H9 (cell line): Measurements from ENCODE around the gene CERK. TPM values are rescaled to one million over a fixed set of nuclear protein-coding genes. Genes with fewer than 3 reads are reported as not detected.

ENCODE experiments used
- DNase-seq: peaks from one replicate; pipeline ENCODE4 v3.0.0-alpha.2; 2017
- H2AFZ ChIP-seq: one replicate; pipeline ENCODE4 v1.6.1; 2013; ENCODE audit warnings: mild to moderate bottlenecking, low read length, control low read depth, moderate library complexity
- H2AK5ac ChIP-seq: 2 replicates; pipeline ENCODE4 v1.6.1; 2013; ENCODE audit warnings: low read length, control low read depth, mixed read lengths; ENCODE audit not compliant: insufficient read length
- H2BK120ac ChIP-seq: one replicate; pipeline ENCODE4 v1.6.1; 2013; ENCODE audit warnings: low read depth, mild to moderate bottlenecking, low read length, control low read depth, inconsistent platforms; ENCODE audit not compliant: poor library complexity, severe bottlenecking
- H2BK12ac ChIP-seq: 2 replicates; pipeline ENCODE4 v1.6.1; 2013; ENCODE audit warnings: low read length, control low read depth, mixed read lengths, low read depth; ENCODE audit not compliant: insufficient read length
- H2BK15ac ChIP-seq: 2 replicates; pipeline ENCODE4 v1.6.1; 2013; ENCODE audit warnings: low read depth, low read length, control low read depth
- H2BK20ac ChIP-seq: one replicate; pipeline ENCODE4 v1.6.1; 2013; ENCODE audit warnings: low read depth, mild to moderate bottlenecking, low read length, control low read depth, inconsistent platforms; ENCODE audit not compliant: poor library complexity, severe bottlenecking
- H2BK5ac ChIP-seq: 2 replicates; pipeline ENCODE4 v1.6.1; 2013; ENCODE audit warnings: low read length, control low read depth, mixed read lengths; ENCODE audit not compliant: insufficient read length
- H3K14ac ChIP-seq: 2 replicates; pipeline ENCODE4 v1.6.1; 2013; ENCODE audit warnings: low read length, control low read depth; ENCODE audit not compliant: insufficient read depth
- H3K18ac ChIP-seq: 2 replicates; pipeline ENCODE4 v1.6.1; 2013; ENCODE audit warnings: low read depth, mild to moderate bottlenecking, mixed read lengths, low read length, control low read depth; ENCODE audit not compliant: insufficient read length
- H3K23ac ChIP-seq: 2 replicates; pipeline ENCODE4 v1.6.1; 2013; ENCODE audit warnings: low read length, control low read depth, mixed read lengths, low read depth; ENCODE audit not compliant: insufficient read length
- H3K23me2 ChIP-seq: 2 replicates; pipeline ENCODE4 v1.6.1; 2013; ENCODE audit warnings: low read depth, mild to moderate bottlenecking, mixed read lengths, low read length, control low read depth; ENCODE audit not compliant: insufficient read length, poor library complexity, severe bottlenecking
- H3K27ac ChIP-seq: 2 replicates; pipeline ENCODE4 v1.5.1; 2013; ENCODE audit warnings: low read length, control low read depth, mixed read lengths, low read depth; ENCODE audit not compliant: insufficient read length
- H3K27me3 ChIP-seq: 2 replicates; pipeline ENCODE4 v1.6.1; 2013; ENCODE audit warnings: low read length, control low read depth, inconsistent platforms; ENCODE audit not compliant: insufficient read depth
- H3K4ac ChIP-seq: 2 replicates; pipeline ENCODE4 v1.6.1; 2013; ENCODE audit warnings: low read depth, mild to moderate bottlenecking, control low read depth, inconsistent platforms, low read length, moderate library complexity
- H3K4me1 ChIP-seq: 2 replicates; pipeline ENCODE4 v1.6.1; 2013; ENCODE audit warnings: low read length, control low read depth, inconsistent platforms; ENCODE audit not compliant: insufficient read depth
- H3K4me2 ChIP-seq: 2 replicates; pipeline ENCODE4 v1.6.1; 2013; ENCODE audit warnings: low read length, control low read depth, mixed read lengths; ENCODE audit not compliant: insufficient read length, insufficient read depth
- H3K56ac ChIP-seq: 2 replicates; pipeline ENCODE4 v1.6.1; 2013; ENCODE audit warnings: low read depth, mild to moderate bottlenecking, mixed read lengths, low read length, control low read depth; ENCODE audit not compliant: insufficient read length
- H3K79me1 ChIP-seq: 2 replicates; pipeline ENCODE4 v1.6.1; 2013; ENCODE audit warnings: low read depth, mild to moderate bottlenecking, moderate library complexity, low read length, control low read depth, inconsistent platforms; ENCODE audit not compliant: insufficient read depth, poor library complexity, severe bottlenecking
- H3K79me2 ChIP-seq: 2 replicates; pipeline ENCODE4 v1.6.1; 2013; ENCODE audit warnings: low read length, control low read depth, inconsistent platforms; ENCODE audit not compliant: insufficient read depth
- H3K9ac ChIP-seq: 2 replicates; pipeline ENCODE4 v1.6.1; 2013; ENCODE audit warnings: low read length, control low read depth, mixed read lengths; ENCODE audit not compliant: insufficient read length; ENCODE audit errors: extremely low read depth
- H3K9me3 ChIP-seq: one replicate; pipeline ENCODE4 v1.6.1; 2013; ENCODE audit warnings: low read depth, low read length, inconsistent platforms; ENCODE audit not compliant: control insufficient read depth
- H3T11ph ChIP-seq: one replicate; pipeline ENCODE4 v1.6.1; 2013; ENCODE audit warnings: mild to moderate bottlenecking, low read length, control low read depth, inconsistent platforms
- H4K20me1 ChIP-seq: one replicate; pipeline ENCODE4 v1.6.1; 2013; ENCODE audit not compliant: control insufficient read depth, insufficient read length, insufficient read depth
- H4K5ac ChIP-seq: 2 replicates; pipeline ENCODE4 v1.6.1; 2013; ENCODE audit warnings: low read depth, mild to moderate bottlenecking, mixed read lengths, low read length, control low read depth; ENCODE audit not compliant: insufficient read length
- H4K8ac ChIP-seq: replicated peaks from 2 replicates; pipeline ENCODE4 v1.6.1; 2013; ENCODE audit warnings: low read length, control low read depth, mixed read lengths, low read depth; ENCODE audit not compliant: insufficient read length
- H4K91ac ChIP-seq: 2 replicates; pipeline ENCODE4 v1.6.1; 2013; ENCODE audit warnings: low read depth, mild to moderate bottlenecking, moderate library complexity, mixed read lengths, low read length, control low read depth; ENCODE audit not compliant: insufficient read length
- H3K27ac Mint-ChIP-seq, 3 experiments: 2 replicates in 2 of 3; 3 replicates in 1 of 3; pipeline ENCODE4 v1.8.0; 2020 to 2021; ENCODE audit warnings: mixed read lengths in 3 of 3, mild to moderate bottlenecking in 1 of 3, moderate library complexity in 1 of 3
- H3K27me3 Mint-ChIP-seq: 2 replicates; pipeline ENCODE4 v1.8.0; 2021; ENCODE audit warnings: low read depth, mild to moderate bottlenecking, moderate library complexity, mixed read lengths
- H3K36me3 Mint-ChIP-seq, 3 experiments: 2 replicates in 2 of 3; 3 replicates in 1 of 3; pipeline ENCODE4 v1.8.0; 2020 to 2021; ENCODE audit warnings: low read depth in 3 of 3, mixed read lengths in 3 of 3; ENCODE audit not compliant: insufficient read depth in 1 of 3
- H3K4me1 Mint-ChIP-seq, 2 experiments: 2 replicates each; pipeline ENCODE4 v1.8.0; 2020; ENCODE audit warnings: mixed read lengths in 2 of 2
- H3K4me3 Mint-ChIP-seq, 2 experiments: 2 replicates in 1 of 2; 3 replicates in 1 of 2; pipeline ENCODE4 v1.8.0; 2020 to 2021; ENCODE audit warnings: mild to moderate bottlenecking in 2 of 2, mixed read lengths in 2 of 2, moderate library complexity in 1 of 2
- H3K9me3 Mint-ChIP-seq, 2 experiments: 2 replicates in 1 of 2; 3 replicates in 1 of 2; pipeline ENCODE4 v1.8.0; 2020; ENCODE audit warnings: mild to moderate bottlenecking in 2 of 2, mixed read lengths in 2 of 2, moderate library complexity in 1 of 2
- CTCF ChIP-seq: fragments of 200-600 bp; sonication (generic); conservative IDR thresholded peaks from 3 replicates; pipeline ENCODE4 v1.8.0; 2021; ENCODE audit warnings: antibody characterized with exemption, mild to moderate bottlenecking
- WGBS: extraction: QIAGEN DNeasy Blood & Tissue Kit; methylation state at CpG from one replicate; pipeline ENCODE4 v1.1.7; 2013; ENCODE audit warnings: missing lambda C conversion rate, low lambda C conversion rate, mixed read lengths; ENCODE audit not compliant: insufficient read length; ENCODE audit errors: extremely low coverage; 5-methylcytosine and 5-hydroxymethylcytosine counted together
- total RNA-seq: library from RNA; stranded (reverse); gene quantifications from 2 replicates; pipeline ENCODE4 v1.2.1, GENCODE V29; 2021

Gene CERK
- total RNA-seq, 1 experiment from 2014 or later, result 47.1 TPM

GRCh38 chr22:46730568-46731245, 7.3 kb downstream of the CERK start:
- H3K9ac ChIP-seq, result no peak overlapping the region
- no peak overlapping the region for H3K56ac ChIP-seq
- no CpG with 5 or more reads among the region's 9 CpGs for WGBS
- no peak overlapping the region for H2BK5ac ChIP-seq
- no peak overlapping the region for H3K23ac ChIP-seq
- no peak overlapping the region for H2BK15ac ChIP-seq
- no peak overlapping the region for H3K4ac ChIP-seq
- H4K91ac ChIP-seq, result no peak overlapping the region
- no peak overlapping the region for H4K5ac ChIP-seq
- no peak overlapping the region for H3T11ph ChIP-seq
- H2BK12ac ChIP-seq, result no peak overlapping the region
- no peak overlapping the region for H3K4me2 ChIP-seq
- no peak overlapping the region for H2AFZ ChIP-seq
- H3K4me1 ChIP-seq, result peaks cover 6% of the 10 kb centered on the region; the same call in 1 of the 2 replicates
- no peaks in the 10 kb centered on the region for H3K9me3 ChIP-seq
- Mint-ChIP-seq H3K4me3 (no peak overlapping the region), H3K27me3 (no peaks in the 10 kb centered on the region; the same call in 1 of the 2 replicates), H3K36me3 (peaks cover 2 to 10% (median 6%) of the 10 kb centered on the region in 3 experiments; a peak in 6 of 7 replicates), H3K27ac (no peak overlapping the region), H3K9me3 (no peaks in the 10 kb centered on the region), H3K4me1 (peaks cover 20 to 43% of the 10 kb centered on the region in 2 experiments)
- no peaks in the 10 kb centered on the region for H3K23me2 ChIP-seq
- no peak overlapping the region for H4K8ac ChIP-seq
- H3K79me2 ChIP-seq, result peaks cover 2% of the 10 kb centered on the region; the same call in 1 of the 2 replicates
- no peak overlapping the region for H3K18ac ChIP-seq
- no peak for DNase-seq
- no peak overlapping the region for H2AK5ac ChIP-seq
- H2BK20ac ChIP-seq, result no peak overlapping the region
- peaks cover 4% of the 10 kb centered on the region for H3K79me1 ChIP-seq
- no peak overlapping the region for H3K14ac ChIP-seq
- H3K27me3 ChIP-seq, result no peaks in the 10 kb centered on the region
- H3K27ac ChIP-seq, result no peak overlapping the region
- TF ChIP-seq CTCF, result no peak
- no peak overlapping the region for H2BK120ac ChIP-seq
- H4K20me1 ChIP-seq, result peaks cover 10% of the 10 kb centered on the region
